HCT116 (cell line): Measurements from ENCODE around the gene VWA7. TPM values are rescaled to one million over a fixed set of nuclear protein-coding genes. Genes with fewer than 3 reads are reported as not detected.

Source experiments
- ATAC-seq: fragments of 200-7000 bp; cut with Tn5 transposase; 2 replicates; pipeline ENCODE4 v1.9.1; 2020; ENCODE audit warnings: mild to moderate bottlenecking, moderate library complexity
- BruUV-seq: library from RNA; stranded (reverse); fragments of 400-500 nt; replicated peaks from 2 replicates; lab custom pipeline; 2021; lab: Mats Ljungman, UMichigan
- CTCF ChIA-PET: fragments of 300-600 bp; sonication (Branson Sonifier 250); formaldehyde crosslinking; loops from one replicate; lab custom pipeline; 2021; ENCODE audit warnings: antibody characterized with exemption; lab: Charles Lee
- POLR2A ChIA-PET: fragments of 300-600, 350-600 bp; sonication (Branson Sonifier 250); formaldehyde crosslinking; loops from one replicate; lab custom pipeline; 2021; ENCODE audit warnings: antibody characterized with exemption; lab: Charles Lee
- RAD21 ChIA-PET, 2 experiments: fragments of 300-600 bp; sonication (Branson Sonifier 250); formaldehyde crosslinking; loops; one replicate each; lab custom pipeline; 2023; ENCODE audit warnings: low total read pairs in 2 of 2; ENCODE audit not compliant: uncharacterized antibody in 2 of 2, unreplicated experiment in 2 of 2, low non-redundant PET in 1 of 2; lab: Charles Lee
- DNase-seq: peaks from one replicate; pipeline ENCODE4 v3.0.0-alpha.2; 2010; ENCODE audit warnings: low read depth, low spot score
- H2AFZ ChIP-seq: fragments of 200-600 bp; shearing (Covaris generic), sonication (generic); 2 replicates; pipeline ENCODE4 v1.6.1; 2017; ENCODE audit warnings: low read depth, mixed run types, mixed read lengths, antibody characterized with exemption, low read length; ENCODE audit not compliant: poor library complexity, severe bottlenecking
- H3K27ac ChIP-seq: 2 replicates; pipeline ENCODE4 v1.5.1; 2012; ENCODE audit warnings: low read depth, low read length
- H3K27me3 ChIP-seq: fragments of 200-600 bp; sonication (generic); 2 replicates; pipeline ENCODE4 v1.6.1; 2016; ENCODE audit warnings: mixed run types, low read length, mixed read lengths; ENCODE audit not compliant: insufficient read depth
- H3K36me3 ChIP-seq, 2 experiments: fragments of 200-500 bp in 1 of 2; fragments of 200-600 bp in 1 of 2; sonication (Bioruptor generic) in 1 of 2; sonication (generic) in 1 of 2; 2 replicates each; pipeline versions ENCODE4 v1.5.1 to v1.6.1; 2014 to 2016; ENCODE audit warnings: low read length in 2 of 2, inconsistent platforms in 1 of 2, mixed read lengths in 1 of 2, mixed run types in 1 of 2; ENCODE audit not compliant: insufficient read depth in 2 of 2, control insufficient read depth in 1 of 2
- H3K4me1 ChIP-seq, 2 experiments: fragments of 200-600 bp in 1 of 2; sonication (generic) in 1 of 2; 2 replicates each; pipeline versions ENCODE4 v1.5.1 to v1.6.1; 2012 to 2017; ENCODE audit warnings: low read length in 2 of 2, inconsistent platforms in 1 of 2, mild to moderate bottlenecking in 1 of 2, mixed read lengths in 1 of 2, mixed run types in 1 of 2, moderate library complexity in 1 of 2; ENCODE audit not compliant: insufficient read depth in 2 of 2, control insufficient read depth in 1 of 2
- H3K4me2 ChIP-seq: fragments of 200-600 bp; sonication (generic); 2 replicates; pipeline ENCODE4 v1.6.1; 2017; ENCODE audit warnings: mixed run types, low read length, mixed read lengths
- H3K4me3 ChIP-seq, 2 experiments: fragments of 200-600 bp in 1 of 2; sonication (generic) in 1 of 2; replicated peaks in 1 of 2; 2 replicates each; pipeline ENCODE4 v1.5.1; 2011 to 2016; ENCODE audit warnings: low read length in 2 of 2, control low read depth in 1 of 2, low read depth in 1 of 2, mild to moderate bottlenecking in 1 of 2, mixed read lengths in 1 of 2, mixed run types in 1 of 2
- H3K79me2 ChIP-seq: fragments of 200-600 bp; sonication (generic); 2 replicates; pipeline ENCODE4 v1.6.1; 2017; ENCODE audit warnings: mild to moderate bottlenecking, mixed run types, low read length, moderate library complexity, mixed read lengths; ENCODE audit not compliant: insufficient read depth
- H3K9ac ChIP-seq: fragments of 200-600 bp; sonication (generic); 2 replicates; pipeline ENCODE4 v1.6.1; 2016; ENCODE audit warnings: low read length, mixed read lengths
- H3K9me2 ChIP-seq: fragments of 200-600 bp; sonication (generic), shearing (Covaris generic); 2 replicates; pipeline ENCODE4 v1.6.1; 2017; ENCODE audit warnings: mixed run types, mild to moderate bottlenecking, moderate library complexity; ENCODE audit not compliant: insufficient read depth
- H3K9me3 ChIP-seq, 2 experiments: fragments of 200-500 bp in 1 of 2; fragments of 200-600 bp in 1 of 2; sonication (Bioruptor generic) in 1 of 2; sonication (generic) in 1 of 2; 2 replicates each; pipeline ENCODE4 v1.6.1; 2014 to 2017; ENCODE audit warnings: low read length in 2 of 2, mixed read lengths in 2 of 2, inconsistent platforms in 1 of 2, low read depth in 1 of 2, mild to moderate bottlenecking in 1 of 2, mixed run types in 1 of 2, moderate library complexity in 1 of 2; ENCODE audit not compliant: control insufficient read depth in 1 of 2, insufficient read depth in 1 of 2
- H4K20me1 ChIP-seq: fragments of 200-600 bp; sonication (generic), shearing (Covaris generic); 2 replicates; pipeline ENCODE4 v1.6.1; 2017; ENCODE audit warnings: mixed run types, mild to moderate bottlenecking, moderate library complexity; ENCODE audit not compliant: insufficient read depth
- CBX3 ChIP-seq: IDR thresholded peaks from 2 replicates; pipeline ENCODE4 v1.6.1; 2012; ENCODE audit warnings: low read depth
- CTCF ChIP-seq, 3 experiments: fragments of 200-600 bp in 1 of 3; sonication (generic) in 1 of 3; IDR thresholded peaks in 2 of 3; conservative IDR thresholded peaks in 1 of 3; 2 replicates each; pipeline ENCODE4 v1.5.1; 2012 to 2017; ENCODE audit warnings: low read depth in 2 of 3, low read length in 2 of 3, antibody characterized with exemption in 1 of 3, borderline replicate concordance in 1 of 3, control low read depth in 1 of 3, mild to moderate bottlenecking in 1 of 3, mixed read lengths in 1 of 3, mixed run types in 1 of 3, moderate library complexity in 1 of 3; ENCODE audit not compliant: insufficient read depth in 1 of 3
- JUND ChIP-seq: IDR thresholded peaks from 2 replicates; pipeline ENCODE4 v1.6.1; 2012
- POLR2A ChIP-seq: IDR thresholded peaks from 2 replicates; pipeline ENCODE4 v1.7.0; 2011; ENCODE audit warnings: borderline replicate concordance; ENCODE audit not compliant: insufficient read depth, insufficient read length; ENCODE audit errors: extremely low read depth
- POLR2AphosphoS5 ChIP-seq: IDR thresholded peaks from 2 replicates; pipeline ENCODE4 v1.6.1; 2011; ENCODE audit warnings: mild to moderate bottlenecking, low read depth, low read length, moderate library complexity
- YY1 ChIP-seq: IDR thresholded peaks from 2 replicates; pipeline ENCODE4 v1.6.1; 2011; ENCODE audit warnings: low read length, low read depth, moderate library complexity, mild to moderate bottlenecking; ENCODE audit not compliant: insufficient replicate concordance; ENCODE audit errors: extremely low read depth
- ZFX ChIP-seq: fragments of 450-650 bp; IDR thresholded peaks from 2 replicates; pipeline ENCODE4 v1.6.1; 2017
- intact Hi-C: fragments of 100-400 bp; cut with micrococcal nuclease; formaldehyde crosslinking; loops from 2 replicates; pipeline ENCODE4 v1.10.0; 2022
- total RNA-seq: library from RNA; stranded (reverse); gene quantifications from one replicate; pipeline ENCODE4 v1.2.1, GENCODE V29; 2021; ENCODE audit not compliant: unreplicated experiment

VWA7 gene
- total RNA-seq, 1 experiment from 2014 or later = 14.6 TPM

DNA sequence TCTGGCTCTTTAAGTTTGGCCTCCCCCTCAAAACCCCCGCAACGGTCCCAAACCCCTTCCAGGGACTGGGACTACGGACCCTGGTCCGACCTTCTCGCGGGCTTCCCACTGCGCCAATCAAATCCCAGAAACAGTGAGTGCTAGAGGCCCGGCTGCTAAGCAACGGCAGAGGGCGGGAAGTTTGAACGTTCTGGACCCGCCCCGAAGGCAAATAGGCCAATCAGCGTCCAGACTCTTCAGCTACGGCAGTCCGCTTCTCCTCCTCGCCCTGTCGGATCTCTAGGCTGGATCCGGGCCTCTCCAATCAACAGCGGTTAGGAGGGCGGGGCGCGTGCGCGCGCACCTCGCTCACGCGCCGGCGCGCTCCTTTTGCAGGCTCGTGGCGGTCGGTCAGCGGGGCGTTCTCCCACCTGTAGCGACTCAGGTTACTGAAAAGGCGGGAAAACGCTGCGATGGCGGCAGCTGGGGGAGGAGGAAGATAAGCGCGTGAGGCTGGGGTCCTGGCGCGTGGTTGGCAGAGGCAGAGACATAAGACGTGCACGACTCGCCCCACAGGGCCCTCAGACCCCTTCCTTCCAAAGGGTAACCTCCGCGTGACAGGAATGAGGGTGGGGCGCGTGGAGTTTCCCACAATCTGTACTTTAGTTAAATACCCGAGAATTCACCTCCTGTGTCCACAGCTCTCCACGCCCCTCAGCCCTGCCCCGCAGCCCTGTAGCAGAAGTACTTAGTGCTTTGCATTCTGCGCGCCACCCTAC is 37.3 kb downstream of the VWA7 start, which contains the start of gene MSH5 (continued):
- TF ChIP-seq CTCF (IDR thresholded peaks at IDR 0.05 in 2 of 3, conservative IDR thresholded peaks at IDR 0.05 in 1 of 3; ENCODE audit: borderline replicate concordance in 1 of 3, insufficient read depth in 1 of 3, low read depth in 2 of 3, low read length in 2 of 3) = no peak
- no peak for TF ChIP-seq ZFX
- TF ChIP-seq CBX3 = no peak
- no peak for TF ChIP-seq JUND
- TF ChIP-seq, all 23 proteins: peak for 4

DNA sequence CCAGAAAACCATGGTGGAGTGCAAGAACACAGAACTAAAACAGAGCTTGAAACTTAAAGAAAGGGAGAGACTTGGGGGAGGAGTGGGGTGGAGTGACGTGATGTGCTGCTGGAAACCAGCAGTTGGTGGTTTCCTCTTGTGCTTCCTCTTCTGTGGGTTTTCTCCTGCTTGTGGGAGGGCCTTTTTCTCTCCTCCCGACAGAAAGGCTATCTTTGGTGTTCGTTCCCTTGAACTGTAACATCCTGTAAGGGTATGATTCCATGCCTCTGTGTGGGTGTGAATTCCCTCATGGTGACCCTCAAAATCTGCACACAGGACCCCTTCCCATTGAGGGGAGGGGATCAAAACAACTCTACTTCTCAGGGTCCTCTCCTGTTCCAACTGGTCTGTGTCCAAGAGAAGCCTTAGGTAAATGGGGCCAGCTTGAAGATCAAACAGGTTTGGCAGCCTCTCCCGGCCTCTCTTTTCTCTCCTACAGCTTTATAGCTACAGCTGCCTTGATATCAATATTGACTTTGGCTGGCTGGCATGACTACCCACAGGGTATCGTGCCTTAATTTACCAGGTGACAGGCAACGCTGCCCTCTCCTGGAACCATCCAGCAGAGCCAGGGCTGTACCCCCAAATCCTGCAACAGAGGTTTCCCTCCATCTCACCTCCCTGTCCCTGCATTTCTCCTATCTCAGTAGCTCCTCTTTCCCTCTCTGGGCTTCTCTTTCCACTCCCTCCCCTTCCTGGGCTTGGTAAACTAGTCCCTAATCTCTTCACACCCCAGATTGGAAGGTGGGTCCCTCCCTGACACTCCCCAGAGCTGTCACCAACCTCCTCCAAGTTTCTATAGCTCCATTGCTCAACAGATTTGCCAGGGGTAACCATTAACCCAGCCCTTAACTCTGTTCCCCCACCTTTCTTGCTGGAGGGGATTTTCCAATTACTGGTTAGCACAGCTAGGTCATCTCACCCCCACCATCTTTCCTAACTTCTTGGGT is 38.8 kb downstream of the VWA7 start:
- Histone ChIP-seq H3K4me2 (peak overlapping the region; percentile 83), H3K36me3 (peaks cover 22 to 31% of the 10 kb centered on the region in 2 experiments), H3K4me1 (peaks cover 41 to 67% of the 10 kb centered on the region in 2 experiments), H3K79me2 (peaks cover 55% of the 10 kb centered on the region), H3K9me3 (no peaks in the 10 kb centered on the region), H3K27ac (peak overlapping the region; percentile 90), H4K20me1 (no peaks in the 10 kb centered on the region; the same call in 1 of the 2 replicates), H3K9me2 (no peaks in the 10 kb centered on the region), H3K9ac (peak overlapping the region; percentile 75), H2AFZ (peak overlapping the region; percentile 52), H3K27me3 (no peaks in the 10 kb centered on the region), H3K4me3 (peak overlapping the region; percentile 37 to 92)
- intact Hi-C loops = loop anchor here (1.0 to 5.0 kb wide), 4 partner anchors 35 to 94 kb away; partner anchors contain the start of genes ABHD16A, CSNK2B and LY6G5B
- ChIA-PET RAD21 (interaction anchor here (0.6 to 1.2 kb wide), 3 partner anchors 32 to 89 kb away, joined by 3 read pairs; no protein-coding TSS in a partner anchor), CTCF (interaction anchor here (0.6 to 3.6 kb wide), 7 partner anchors 9 to 137 kb away, joined by 3 to 25 read pairs (median 6); partner anchors contain the start of genes DDAH2, GPANK1, LSM2 and LY6G5C), POLR2A (interaction anchor here (0.6 to 4.3 kb wide), 15 partner anchors 8 to 197 kb away, joined by 3 to 21 read pairs (median 4); partner anchors contain the start of genes ABHD16A, BAG6, CSNK2B and DDX39B)
- ATAC-seq (no peak), DNase-seq (no peak)
- TF ChIP-seq POLR2A (peak; percentile 24), CTCF (IDR thresholded peaks at IDR 0.05 in 2 of 3, conservative IDR thresholded peaks at IDR 0.05 in 1 of 3; ENCODE audit: borderline replicate concordance in 1 of 3, insufficient read depth in 1 of 3, low read depth in 2 of 3, low read length in 2 of 3) (peak in 2 of 3 experiments; percentile 38; a peak in 4 of 6 replicates), POLR2AphosphoS5 (peak; percentile 51), YY1 (no peak)
- no TSS peak for BruUV-seq
